Activated naive CD8-positive, alpha-beta T cell treated with anti-CD3 and anti-CD28 coated beads, Interleukin-2, amount 50 U/mL, for 24 hours (primary cell): ENCODE results near the gene ACYP2.
"Not testable (repeated sequence)": the region's sequence is repeated elsewhere in the genome, so short reads cannot be mapped to it uniquely, and the experiment has no call there.

Experiments used
- ATAC-seq: fragments of 150-1000 bp; cut with Tn5 transposase; one replicate; pipeline ENCODE4 v1.10.0; 2021
- DNase-seq: peaks from one replicate; pipeline ENCODE4 v3.0.0; 2021
- H3K27ac Mint-ChIP-seq: one replicate; pipeline ENCODE4 v1.8.0; 2021; ENCODE audit warnings: mild to moderate bottlenecking, mixed read lengths
- H3K27me3 Mint-ChIP-seq: one replicate; pipeline ENCODE4 v1.8.0; 2021; ENCODE audit warnings: mixed read lengths
- H3K36me3 Mint-ChIP-seq: one replicate; pipeline ENCODE4 v1.8.0; 2021; ENCODE audit warnings: low read depth, mixed read lengths
- H3K4me1 Mint-ChIP-seq: one replicate; pipeline ENCODE4 v1.8.0; 2021; ENCODE audit warnings: mixed read lengths
- H3K4me3 Mint-ChIP-seq: one replicate; pipeline ENCODE4 v1.8.0; 2021; ENCODE audit warnings: mild to moderate bottlenecking, moderate library complexity, mixed read lengths
- H3K9me3 Mint-ChIP-seq: one replicate; pipeline ENCODE4 v1.8.0; 2021; ENCODE audit warnings: mixed read lengths

Gene ACYP2

GRCh38 chr2:54086157-54086556 lies 29.3 kb upstream of the ACYP2 start:
- no peak overlapping the region for H3K4me3 Mint-ChIP-seq
- H3K9me3 Mint-ChIP-seq, result no peaks in the 10 kb centered on the region
- H3K27ac Mint-ChIP-seq, result no peak overlapping the region
- peaks cover 9% of the 10 kb centered on the region for H3K4me1 Mint-ChIP-seq
- H3K36me3 Mint-ChIP-seq, result no peaks in the 10 kb centered on the region
- H3K27me3 Mint-ChIP-seq, result no peaks in the 10 kb centered on the region
- no peak for DNase-seq
- no peak for ATAC-seq

GRCh38 chr2:54088191-54088634 lies 27.2 kb upstream of the ACYP2 start:
- ATAC-seq (no peak), DNase-seq (no peak)
- Mint-ChIP-seq H3K4me1 (peaks cover 14% of the 10 kb centered on the region), H3K4me3 (no peak overlapping the region), H3K9me3 (no peaks in the 10 kb centered on the region), H3K27ac (no peak overlapping the region), H3K27me3 (no peaks in the 10 kb centered on the region), H3K36me3 (no peaks in the 10 kb centered on the region)

- Mint-ChIP-seq H3K27me3 (no peaks in the 10 kb centered on the region), H3K4me3 (no peak overlapping the region), H3K4me1 (peaks cover 17% of the 10 kb centered on the region), H3K9me3 (no peaks in the 10 kb centered on the region), H3K27ac (no peak overlapping the region), H3K36me3 (no peaks in the 10 kb centered on the region)
- DNase-seq (no peak), ATAC-seq (no peak)
Observed at GRCh38 chr2:54088719-54089118, 26.7 kb upstream of the ACYP2 start.

GRCh38 chr2:54090521-54091117 lies 24.8 kb upstream of the ACYP2 start:
- H3K27ac Mint-ChIP-seq, result no peak overlapping the region
- H3K9me3 Mint-ChIP-seq, result no peaks in the 10 kb centered on the region
- no peak overlapping the region for H3K4me3 Mint-ChIP-seq
- H3K27me3 Mint-ChIP-seq, result no peaks in the 10 kb centered on the region
- ATAC-seq, result no peak
- peaks cover 14% of the 10 kb centered on the region for H3K4me1 Mint-ChIP-seq
- no peaks in the 10 kb centered on the region for H3K36me3 Mint-ChIP-seq
- no peak for DNase-seq

- H3K9me3 Mint-ChIP-seq, result no peaks in the 10 kb centered on the region
- H3K27me3 Mint-ChIP-seq, result no peaks in the 10 kb centered on the region
- H3K36me3 Mint-ChIP-seq, result no peaks in the 10 kb centered on the region
- ATAC-seq (no peak), DNase-seq (no peak)
- H3K4me3 Mint-ChIP-seq, result no peak overlapping the region
- peak overlapping the region; percentile 36 for H3K27ac Mint-ChIP-seq
- H3K4me1 Mint-ChIP-seq, result peaks cover 16% of the 10 kb centered on the region
Observed at GRCh38 chr2:54092940-54093339, 22.5 kb upstream of the ACYP2 start.

GRCh38 chr2:54095406-54095805 lies 20.0 kb upstream of the ACYP2 start:
- not testable (repeated sequence) for H3K9me3 Mint-ChIP-seq, H3K27me3 Mint-ChIP-seq, DNase-seq, ATAC-seq, H3K36me3 Mint-ChIP-seq, H3K27ac Mint-ChIP-seq, H3K4me3 Mint-ChIP-seq
- H3K4me1 Mint-ChIP-seq, result peaks cover 26% of the 10 kb centered on the region

- DNase-seq, ATAC-seq, H3K36me3 Mint-ChIP-seq, H3K9me3 Mint-ChIP-seq, H3K27ac Mint-ChIP-seq, H3K4me3 Mint-ChIP-seq, H3K27me3 Mint-ChIP-seq: not testable (repeated sequence)
- peaks cover 26% of the 10 kb centered on the region for H3K4me1 Mint-ChIP-seq
Observed at GRCh38 chr2:54096141-54096540, 19.3 kb upstream of the ACYP2 start.

GRCh38 chr2:54097124-54097523 lies 18.3 kb upstream of the ACYP2 start:
- Mint-ChIP-seq H3K27me3 (no peaks in the 10 kb centered on the region), H3K27ac (no peak overlapping the region), H3K9me3 (no peaks in the 10 kb centered on the region), H3K36me3 (no peaks in the 10 kb centered on the region), H3K4me1 (peaks cover 25% of the 10 kb centered on the region), H3K4me3 (no peak overlapping the region)
- ATAC-seq (no peak), DNase-seq (no peak)

- H3K9me3 Mint-ChIP-seq, result no peaks in the 10 kb centered on the region
- H3K4me1 Mint-ChIP-seq, result peaks cover 20% of the 10 kb centered on the region
- H3K36me3 Mint-ChIP-seq, result no peaks in the 10 kb centered on the region
- ATAC-seq, result no peak
- no peaks in the 10 kb centered on the region for H3K27me3 Mint-ChIP-seq
- DNase-seq, result no peak
- H3K27ac Mint-ChIP-seq, result no peak overlapping the region
- H3K4me3 Mint-ChIP-seq, result no peak overlapping the region
Observed at GRCh38 chr2:54099370-54099769, 16.0 kb upstream of the ACYP2 start.

- no peak for ATAC-seq
- H3K27ac Mint-ChIP-seq, result no peak overlapping the region
Observed at GRCh38 chr2:54099829-54100585, 15.4 kb upstream of the ACYP2 start.

GRCh38 chr2:54100772-54101171 lies 14.6 kb upstream of the ACYP2 start:
- no peak overlapping the region for H3K27ac Mint-ChIP-seq
- no peak overlapping the region for H3K4me3 Mint-ChIP-seq

More at GRCh38 chr2:54099829-54100585, 15.4 kb upstream of the ACYP2 start:
- Mint-ChIP-seq H3K36me3 (no peaks in the 10 kb centered on the region), H3K4me1 (peaks cover 20% of the 10 kb centered on the region), H3K27me3 (no peaks in the 10 kb centered on the region), H3K9me3 (no peaks in the 10 kb centered on the region), H3K4me3 (no peak overlapping the region)
- no peak for DNase-seq

GRCh38 chr2:54103454-54104314 lies 11.7 kb upstream of the ACYP2 start:
- Mint-ChIP-seq H3K9me3 (no peaks in the 10 kb centered on the region), H3K36me3 (no peaks in the 10 kb centered on the region), H3K4me3 (no peak overlapping the region), H3K4me1 (peaks cover 17% of the 10 kb centered on the region), H3K27me3 (no peaks in the 10 kb centered on the region), H3K27ac (no peak overlapping the region)
- ATAC-seq (peak; percentile 90), DNase-seq (peak; percentile 24)

More at GRCh38 chr2:54100772-54101171, 14.6 kb upstream of the ACYP2 start:
- peaks cover 20% of the 10 kb centered on the region for H3K4me1 Mint-ChIP-seq
- no peaks in the 10 kb centered on the region for H3K27me3 Mint-ChIP-seq
- DNase-seq (no peak), ATAC-seq (no peak)
- no peaks in the 10 kb centered on the region for H3K36me3 Mint-ChIP-seq
- no peaks in the 10 kb centered on the region for H3K9me3 Mint-ChIP-seq

- DNase-seq, result peak; percentile 27
- Mint-ChIP-seq H3K27me3 (no peaks in the 10 kb centered on the region), H3K27ac (no peak overlapping the region), H3K9me3 (no peaks in the 10 kb centered on the region), H3K4me1 (peaks cover 10% of the 10 kb centered on the region), H3K4me3 (no peak overlapping the region), H3K36me3 (no peaks in the 10 kb centered on the region)
- ATAC-seq, result peak; percentile 75
Observed at GRCh38 chr2:54106631-54107454, 8.6 kb upstream of the ACYP2 start.

GRCh38 chr2:54107455-54107764 lies 8.0 kb upstream of the ACYP2 start:
- no peaks in the 10 kb centered on the region for H3K36me3 Mint-ChIP-seq
- no peaks in the 10 kb centered on the region for H3K9me3 Mint-ChIP-seq
- H3K4me3 Mint-ChIP-seq, result no peak overlapping the region
- H3K4me1 Mint-ChIP-seq, result peaks cover 10% of the 10 kb centered on the region
- ATAC-seq (no peak), DNase-seq (no peak)
- H3K27ac Mint-ChIP-seq, result no peak overlapping the region
- H3K27me3 Mint-ChIP-seq, result no peaks in the 10 kb centered on the region
